NOMO-1 (cell line): ENCODE results near the gene JMJD1C.

Experiments used
- DNase-seq, 2 experiments: peaks; one replicate each; lab custom pipeline; 2025; ENCODE audit not compliant: unreplicated experiment in 2 of 2; lab: John Stamatoyannopoulos, UW

The JMJD1C gene

DNA sequence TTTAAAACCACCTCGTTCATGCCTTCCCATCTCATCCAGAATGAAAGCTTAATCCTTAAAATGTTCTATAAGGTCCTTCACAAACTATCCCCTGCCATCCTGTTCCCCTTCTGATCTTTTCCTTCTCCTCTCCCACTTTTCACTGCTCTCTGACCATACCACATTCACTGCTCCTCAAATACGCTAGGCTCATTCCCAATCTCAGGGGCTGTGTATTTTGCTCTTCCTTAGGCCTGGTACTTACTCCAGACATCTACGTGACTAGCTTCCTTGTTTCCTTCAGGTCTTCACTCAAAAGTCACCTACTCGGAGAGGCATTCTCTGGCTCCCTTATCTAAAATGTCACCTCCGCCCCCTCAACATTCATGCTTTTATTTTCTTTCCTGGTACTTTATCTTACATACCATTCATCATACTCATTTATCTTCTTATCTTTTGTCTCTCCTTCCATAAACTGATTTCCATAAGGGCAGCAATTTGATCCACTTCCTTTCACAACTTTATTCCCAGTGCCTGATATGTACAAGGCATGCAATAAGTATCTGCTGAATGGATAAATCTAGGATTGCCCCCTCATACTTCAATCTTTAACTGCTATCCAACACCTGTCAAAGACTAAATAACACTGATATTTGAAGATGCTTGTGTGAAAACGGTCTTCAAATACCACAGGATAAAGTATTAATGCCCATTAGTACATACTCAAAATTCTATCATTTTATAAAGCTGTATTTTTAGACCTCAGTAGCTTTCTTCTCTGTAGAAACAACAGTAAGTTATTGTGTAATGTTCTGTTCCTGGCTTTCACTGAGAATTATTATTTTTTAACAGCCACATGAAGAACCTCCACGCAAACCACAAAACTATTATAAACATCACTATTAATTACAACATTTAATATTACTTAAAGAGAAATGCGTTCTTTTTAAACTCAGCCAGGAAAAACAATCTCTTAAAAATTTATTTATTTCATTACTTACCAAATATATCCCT lies 27.0 kb downstream of the JMJD1C start:
- DNase-seq, result peak in 1 of 2 experiments; percentile 76

- DNase-seq, result peak in 1 of 2 experiments; percentile 92
These were observed 28.4 kb downstream of the JMJD1C start for GRCh38 chr10:63437116-63437949.

GRCh38 chr10:63436225-63436624 lies 29.6 kb downstream of the JMJD1C start:
- DNase-seq, result no peak

DNA sequence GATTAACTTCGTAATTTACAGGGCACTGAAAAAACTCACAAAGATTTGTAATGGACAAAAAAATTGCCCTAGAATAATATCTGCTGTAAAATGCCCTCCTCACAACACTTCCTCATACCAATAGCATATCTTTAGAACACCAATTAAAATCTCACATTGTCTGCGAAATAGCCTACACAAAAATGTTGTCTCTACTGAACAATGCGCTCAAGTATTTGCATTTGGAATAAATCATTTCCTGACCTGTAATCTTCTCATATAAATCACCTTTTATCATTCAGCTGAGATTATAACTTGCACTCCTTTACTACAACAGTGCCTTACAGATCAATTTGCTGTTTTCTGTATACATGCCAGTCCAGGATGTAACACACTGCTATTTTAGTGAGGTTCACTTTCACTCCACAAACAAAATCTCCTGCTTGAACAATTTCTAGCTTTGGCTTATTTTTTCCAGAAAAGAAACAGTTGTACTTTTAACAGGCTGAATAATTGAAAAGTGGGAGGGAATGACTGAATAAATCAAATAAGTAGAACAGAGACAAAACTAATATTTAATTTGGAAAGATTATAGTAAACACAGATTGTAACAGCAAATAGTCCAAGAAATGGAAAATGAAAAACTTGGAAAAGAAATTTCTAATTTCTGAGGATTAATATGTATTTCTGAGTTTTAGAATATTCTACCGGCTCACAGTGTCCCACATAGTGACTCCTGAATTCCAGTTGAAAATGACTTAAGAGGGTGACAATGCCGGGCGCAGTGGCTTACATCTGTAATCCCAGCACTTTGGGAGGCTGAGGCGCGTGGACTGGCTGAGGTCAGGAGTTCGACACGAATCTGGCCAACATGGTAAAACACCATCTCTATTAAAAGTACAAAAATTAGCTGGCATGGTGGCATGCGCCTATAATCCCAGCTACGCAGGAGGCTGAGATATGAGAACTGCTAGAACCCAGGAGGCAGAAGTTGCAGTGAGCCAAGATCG lies 30.6 kb downstream of the JMJD1C start:
- DNase-seq, result no peak

DNA sequence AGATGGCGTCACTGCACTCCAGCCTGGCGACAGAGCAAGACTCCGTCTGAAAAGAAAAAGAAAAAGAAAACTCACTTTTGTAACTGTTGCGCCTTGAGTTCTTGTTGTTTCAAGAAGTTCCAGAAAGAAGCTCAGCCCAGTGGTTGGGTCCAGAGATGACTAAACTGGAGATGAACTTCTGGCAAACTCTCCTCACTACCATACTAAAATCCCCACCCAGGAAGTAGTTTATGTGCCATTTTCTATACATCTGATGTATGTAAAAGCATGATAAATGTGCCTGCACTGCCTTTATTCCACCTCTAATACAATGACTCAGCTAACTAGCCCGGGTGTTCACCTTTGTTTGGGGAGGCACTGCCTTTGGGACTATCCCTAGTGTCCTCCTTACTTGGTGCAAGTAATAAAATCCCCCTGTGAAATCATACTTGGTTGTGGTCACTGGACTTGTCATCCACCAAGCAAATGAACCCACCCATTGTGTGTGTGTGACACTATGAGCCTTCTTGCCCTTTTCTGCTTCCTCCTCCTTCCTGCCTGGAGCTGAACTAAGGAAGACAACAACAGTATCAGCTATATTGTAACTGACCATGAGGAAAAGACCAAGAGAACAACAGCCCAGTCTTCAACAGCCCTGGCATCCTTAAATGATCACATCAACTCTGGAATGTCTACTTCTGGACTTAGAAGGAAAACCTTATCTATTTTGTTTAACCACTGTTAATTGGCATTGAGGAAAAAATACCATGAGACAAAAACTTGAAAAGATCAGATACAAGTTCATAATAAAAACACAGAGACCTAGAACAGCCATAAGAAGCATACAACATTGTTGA lies 33.6 kb downstream of the JMJD1C start:
- no peak for DNase-seq

- peak in 1 of 2 experiments; percentile 72 for DNase-seq
These were observed 34.8 kb downstream of the JMJD1C start for GRCh38 chr10:63430999-63431356.

DNA sequence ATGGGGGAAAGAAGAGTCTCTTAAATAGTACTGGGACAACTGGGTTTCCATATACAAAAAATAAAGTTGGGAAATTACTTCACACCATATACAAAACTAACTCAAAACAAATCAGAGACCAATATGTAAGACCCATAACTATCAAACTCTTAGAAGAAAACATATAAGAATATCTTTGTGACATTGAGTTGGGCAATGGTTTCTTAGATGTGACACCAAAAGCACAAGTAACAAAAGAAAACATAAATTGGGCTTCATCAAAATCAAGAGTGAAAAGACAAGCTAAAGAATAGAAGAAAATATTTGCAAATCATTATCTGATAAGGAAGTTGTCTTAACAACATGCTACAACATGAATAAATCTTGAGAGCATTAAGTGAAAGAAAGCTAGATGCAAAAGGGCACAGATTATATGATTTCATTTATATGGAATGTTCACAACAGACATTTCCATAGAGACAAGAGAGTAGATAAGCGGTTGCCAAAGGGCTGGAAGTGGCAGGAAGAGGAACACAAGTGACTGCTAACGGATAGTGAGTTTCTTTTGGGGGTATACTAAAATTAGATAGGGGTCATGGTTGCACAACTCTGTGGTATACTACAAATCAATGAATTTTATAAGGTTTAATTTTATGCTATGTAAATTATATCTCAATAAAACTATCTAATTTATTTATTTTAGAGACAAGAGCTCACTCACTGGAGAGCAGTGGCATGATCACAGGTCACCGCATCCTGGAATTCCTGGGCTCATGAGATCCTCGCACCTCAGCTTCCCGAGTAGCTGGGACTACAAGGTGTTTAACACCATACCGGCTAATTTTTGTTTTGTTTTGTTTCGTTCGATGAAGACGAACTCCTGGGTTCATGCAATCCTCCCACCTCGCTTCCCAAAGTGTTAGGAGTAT lies 35.4 kb downstream of the JMJD1C start:
- peak in 1 of 2 experiments; percentile 52 for DNase-seq

GRCh38 chr10:63429281-63429680 lies 36.5 kb downstream of the JMJD1C start:
- no peak for DNase-seq

DNA sequence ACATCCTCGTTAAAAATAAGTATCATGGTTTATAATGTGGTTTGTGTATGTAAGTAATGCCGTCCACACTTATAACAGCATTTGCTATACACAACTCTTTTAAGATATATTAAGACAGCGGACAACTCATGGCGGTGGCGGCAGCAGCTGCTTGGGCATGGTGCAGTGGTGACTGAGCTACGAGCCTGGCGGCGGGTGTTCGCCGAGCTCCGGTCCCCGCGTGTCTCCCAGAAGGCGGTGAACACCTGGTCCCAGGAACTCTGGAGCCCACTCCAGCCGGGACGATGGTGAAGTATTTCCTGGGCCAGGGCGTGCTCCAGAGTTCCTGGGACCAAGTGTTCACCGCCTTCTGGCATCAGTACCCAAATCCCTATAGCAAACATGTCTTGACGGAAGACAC lies 38.8 kb downstream of the JMJD1C start:
- no peak for DNase-seq

DNA sequence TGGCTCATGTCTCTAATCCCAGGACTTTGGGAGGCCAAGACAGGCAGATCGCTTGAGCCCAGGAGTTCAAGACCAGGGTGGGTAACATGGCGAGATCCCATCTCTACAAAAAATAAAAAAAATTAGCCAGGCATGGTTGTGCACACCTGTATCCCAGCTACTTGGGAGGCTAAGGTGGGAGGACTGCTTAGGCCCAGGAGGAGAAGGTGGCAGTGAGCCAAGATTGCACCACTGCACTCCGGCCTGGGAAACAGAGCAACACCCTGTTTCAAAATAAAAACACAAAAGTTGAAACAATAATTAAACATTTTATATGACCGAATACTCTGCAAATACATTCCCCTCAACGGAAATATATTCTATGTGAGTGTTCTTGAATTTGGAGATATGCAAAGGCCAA lies 40.3 kb downstream of the JMJD1C start:
- no peak for DNase-seq

- DNase-seq, result no peak
These were observed 41.2 kb downstream of the JMJD1C start for GRCh38 chr10:63424576-63424975.

DNA sequence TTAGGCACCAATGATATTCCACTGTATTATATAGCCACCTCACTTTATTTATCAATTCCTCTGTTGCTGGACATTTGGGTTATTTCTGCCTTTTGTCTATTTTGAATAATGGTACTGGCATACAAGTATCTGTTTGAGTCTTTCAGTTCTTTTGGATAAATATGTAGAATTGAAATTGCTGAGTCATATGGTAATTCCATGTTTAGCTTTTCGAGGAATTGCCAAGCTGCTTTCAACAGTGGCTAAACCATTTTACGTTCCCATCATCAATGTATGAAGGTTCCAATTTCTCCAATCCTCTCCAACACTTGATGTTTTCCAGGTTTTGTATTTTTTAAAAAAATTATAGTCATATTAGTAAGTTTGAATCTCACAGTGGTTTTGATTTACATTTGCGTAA lies 42.3 kb downstream of the JMJD1C start:
- no peak for DNase-seq

- peak; percentile 86 to 96 for DNase-seq
These were observed 44.2 kb downstream of the JMJD1C start for GRCh38 chr10:63421591-63421990.

GRCh38 chr10:63416376-63416775 lies 49.4 kb downstream of the JMJD1C start:
- DNase-seq, result no peak

DNA sequence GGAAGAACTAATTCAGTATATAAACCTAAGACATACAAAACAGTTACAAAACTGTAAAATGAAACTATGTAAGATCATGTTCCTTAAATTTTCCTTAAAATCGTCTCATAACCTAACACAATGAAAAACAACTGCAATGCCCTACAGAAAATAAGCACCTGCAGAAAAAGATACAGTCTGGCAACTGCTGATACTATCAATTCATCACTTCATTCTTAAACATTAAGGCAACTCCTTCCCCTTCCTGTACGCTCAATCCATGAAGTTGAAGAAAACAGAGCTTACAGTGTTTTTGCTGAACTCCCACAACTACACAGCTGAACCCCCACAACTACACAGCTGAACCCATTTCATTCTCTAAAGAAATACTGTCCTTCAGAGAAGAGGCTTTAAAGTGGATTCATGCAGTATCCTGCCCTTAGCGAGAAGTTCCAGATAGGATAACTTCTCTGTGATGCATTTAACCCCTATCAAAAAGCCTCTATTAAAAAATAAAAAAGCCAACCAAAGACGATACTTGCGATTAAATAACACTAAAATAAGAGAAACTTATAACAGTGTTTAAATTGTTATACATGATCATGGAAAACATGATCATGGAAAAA lies 50.0 kb downstream of the JMJD1C start:
- peak in 1 of 2 experiments; percentile 48 for DNase-seq

DNA sequence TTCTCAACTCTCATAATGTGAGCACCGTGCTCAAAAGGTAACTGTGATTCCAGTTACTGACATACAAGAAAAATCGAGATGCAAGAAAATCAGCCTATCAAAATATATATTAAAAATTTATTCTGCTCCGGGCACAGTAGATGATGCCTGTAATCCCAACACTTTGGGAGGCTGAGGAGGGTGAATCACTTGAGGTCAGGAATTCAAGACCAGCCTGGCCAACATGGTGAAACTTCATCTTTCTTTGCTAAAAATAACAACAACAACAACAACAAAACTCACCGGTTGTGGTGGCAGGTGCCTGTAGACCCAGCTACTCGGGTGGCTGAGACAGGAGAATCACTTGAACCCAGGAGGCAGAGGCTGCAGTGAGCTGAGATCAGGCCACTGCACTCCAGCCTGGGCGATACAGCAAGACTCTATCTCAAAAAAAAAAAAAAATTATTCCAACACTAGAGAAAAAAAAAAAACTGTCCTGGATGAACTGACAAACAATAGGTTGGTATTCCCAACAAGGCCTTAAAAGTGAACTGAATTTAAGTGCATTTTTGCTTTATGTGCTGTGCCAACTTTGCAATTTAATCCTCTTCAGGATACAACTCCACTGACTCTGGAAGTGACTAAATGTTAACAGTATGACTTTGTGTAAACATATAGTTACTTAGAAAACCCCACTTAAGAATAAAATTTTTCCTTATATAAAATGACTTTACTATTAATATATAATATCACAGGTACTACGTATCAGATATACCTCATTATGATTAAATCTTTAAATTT lies 51.1 kb downstream of the JMJD1C start:
- DNase-seq, result no peak

GRCh38 chr10:63413429-63413828 lies 52.3 kb downstream of the JMJD1C start:
- no peak for DNase-seq
